ENCODE results near the gene PRPS2. TPM values are rescaled to one million over a fixed set of nuclear protein-coding genes. Genes with fewer than 3 reads are reported as not detected.

The PRPS2 gene
- total RNA-seq, 1 experiment from 2014 or later = 73.9 TPM

DNA sequence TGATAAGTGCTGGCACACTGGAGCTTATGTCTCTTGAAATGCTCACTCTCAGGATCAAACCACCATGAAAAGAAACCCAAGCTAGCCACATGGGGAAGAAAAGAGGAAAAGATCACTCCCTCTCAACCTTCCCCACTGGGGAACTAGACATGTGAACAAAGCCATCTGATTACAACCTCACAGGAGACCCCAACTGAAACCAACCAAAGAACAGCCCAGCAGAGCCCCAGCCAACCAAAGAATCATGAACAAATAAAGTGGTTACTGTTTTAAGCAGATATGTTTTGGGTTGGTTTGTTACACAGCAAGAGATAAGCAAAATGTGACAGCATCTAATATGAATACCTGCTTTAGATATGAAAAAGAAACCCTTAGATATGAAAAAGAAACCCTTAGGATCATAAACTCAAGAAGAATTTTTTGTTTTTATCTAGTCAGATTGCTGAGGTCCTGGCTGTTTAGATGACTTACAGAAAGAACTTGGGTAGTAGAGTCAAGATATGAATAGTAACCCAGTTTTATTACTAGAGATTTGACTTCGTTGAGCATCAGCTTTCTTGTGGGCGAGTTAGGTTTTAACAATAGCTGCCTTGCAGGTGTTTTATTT lies 52.0 kb downstream of the PRPS2 start:
- intact Hi-C loops (cut with micrococcal nuclease) = no loop called here
- BruUV-seq (replicated peaks) = no TSS peak

DNA sequence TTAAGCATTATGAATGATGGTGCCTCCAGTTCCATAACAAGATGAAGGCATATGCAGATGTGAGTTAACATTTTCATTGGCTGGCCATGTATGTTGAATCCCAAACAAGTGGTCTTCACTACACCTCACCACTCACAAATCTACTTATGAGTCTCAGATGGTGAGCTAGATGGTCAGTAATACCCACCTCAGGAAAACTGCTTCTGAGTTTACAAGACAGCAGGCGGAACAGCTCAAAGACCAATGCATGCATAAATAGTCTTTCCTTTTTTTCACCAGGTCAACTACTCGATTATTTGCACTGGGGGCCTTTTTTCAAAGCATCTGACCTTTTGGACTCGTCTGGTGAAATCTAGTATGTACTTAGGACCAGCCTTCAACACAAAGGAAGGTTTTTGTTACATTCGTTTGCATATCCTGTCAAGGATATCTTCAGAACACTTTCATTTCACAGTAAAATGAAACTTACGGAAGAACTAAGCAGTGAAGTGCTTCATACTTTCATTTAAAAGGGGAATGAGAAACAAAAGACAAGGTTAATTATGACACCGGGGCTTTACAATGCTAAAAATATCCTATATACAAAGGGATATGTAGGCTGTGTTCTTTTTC lies 52.6 kb downstream of the PRPS2 start:
- H3F3A ChIP-seq (ENCODE audit: low read length, unreplicated experiment) = no peaks in the 10 kb centered on the region
- DNase-seq (no peak), ATAC-seq (no peak)
- H3K4me3 ChIP-seq (ENCODE audit: low read length) = no peak overlapping the region
- no peaks in the 10 kb centered on the region for H3K27me3 ChIP-seq (ENCODE audit: low read length)
- CTCF ChIA-PET = no interaction called here
- no peaks in the 10 kb centered on the region for H3K79me2 ChIP-seq (ENCODE audit: low read length)
- H2AFZ ChIP-seq (ENCODE audit: low read length) = no peak overlapping the region
- H3K4me2 ChIP-seq (ENCODE audit: low read length) = no peak overlapping the region
- POLR2A ChIA-PET (ENCODE audit: unreplicated experiment) = no interaction called here
- no TSS peak for BruUV-seq (replicated peaks)
- no peak overlapping the region for H3K9ac ChIP-seq (ENCODE audit: low read length)
- H3K4me1 ChIP-seq (ENCODE audit: insufficient read depth, low read length) = peaks cover 5% of the 10 kb centered on the region
- H3K27ac ChIP-seq (ENCODE audit: low read length) = no peak overlapping the region
- TF ChIP-seq EZH2phosphoT487 (IDR thresholded peaks at IDR 0.05; ENCODE audit: borderline replicate concordance, low read length) (no peak), EZH2 (IDR thresholded peaks at IDR 0.05; ENCODE audit: low read length, unreplicated experiment) (no peak)
- TF ChIP-seq, protein P1, sequence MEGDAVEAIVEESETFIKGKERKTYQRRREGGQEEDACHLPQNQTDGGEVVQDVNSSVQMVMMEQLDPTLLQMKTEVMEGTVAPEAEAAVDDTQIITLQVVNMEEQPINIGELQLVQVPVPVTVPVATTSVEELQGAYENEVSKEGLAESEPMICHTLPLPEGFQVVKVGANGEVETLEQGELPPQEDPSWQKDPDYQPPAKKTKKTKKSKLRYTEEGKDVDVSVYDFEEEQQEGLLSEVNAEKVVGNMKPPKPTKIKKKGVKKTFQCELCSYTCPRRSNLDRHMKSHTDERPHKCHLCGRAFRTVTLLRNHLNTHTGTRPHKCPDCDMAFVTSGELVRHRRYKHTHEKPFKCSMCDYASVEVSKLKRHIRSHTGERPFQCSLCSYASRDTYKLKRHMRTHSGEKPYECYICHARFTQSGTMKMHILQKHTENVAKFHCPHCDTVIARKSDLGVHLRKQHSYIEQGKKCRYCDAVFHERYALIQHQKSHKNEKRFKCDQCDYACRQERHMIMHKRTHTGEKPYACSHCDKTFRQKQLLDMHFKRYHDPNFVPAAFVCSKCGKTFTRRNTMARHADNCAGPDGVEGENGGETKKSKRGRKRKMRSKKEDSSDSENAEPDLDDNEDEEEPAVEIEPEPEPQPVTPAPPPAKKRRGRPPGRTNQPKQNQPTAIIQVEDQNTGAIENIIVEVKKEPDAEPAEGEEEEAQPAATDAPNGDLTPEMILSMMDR (conservative IDR thresholded peaks at IDR 0.05; ENCODE audit: low read depth, low read length) = no peak
- H3K9me3 ChIP-seq (ENCODE audit: low read length) = no peaks in the 10 kb centered on the region
- H4K20me1 ChIP-seq (ENCODE audit: low read length) = no peaks in the 10 kb centered on the region
- no peaks in the 10 kb centered on the region for H3K9me2 ChIP-seq (replicated peaks; ENCODE audit: low read length)
- no peaks in the 10 kb centered on the region for H3K36me3 ChIP-seq (ENCODE audit: low read depth, low read length)
- intact Hi-C loops (cut with micrococcal nuclease) = no loop called here

More for the DNA sequence above, 52.0 kb downstream of the PRPS2 start:
- H3K36me3 ChIP-seq (ENCODE audit: low read depth, low read length) = no peaks in the 10 kb centered on the region
- peaks cover 1% of the 10 kb centered on the region for H3K4me1 ChIP-seq (ENCODE audit: insufficient read depth, low read length)
- H3K27me3 ChIP-seq (ENCODE audit: low read length) = no peaks in the 10 kb centered on the region
- H3K79me2 ChIP-seq (ENCODE audit: low read length) = no peaks in the 10 kb centered on the region
- CTCF ChIA-PET = no interaction called here
- POLR2A ChIA-PET (ENCODE audit: unreplicated experiment) = no interaction called here
- H3K4me3 ChIP-seq (ENCODE audit: low read length) = no peak overlapping the region
- ATAC-seq = no peak
- no peaks in the 10 kb centered on the region for H3K9me3 ChIP-seq (ENCODE audit: low read length)
- no peaks in the 10 kb centered on the region for H4K20me1 ChIP-seq (ENCODE audit: low read length)
- no peak overlapping the region for H3K9ac ChIP-seq (ENCODE audit: low read length)
- DNase-seq = no peak
- TF ChIP-seq, protein P1 (conservative IDR thresholded peaks at IDR 0.05; ENCODE audit: low read depth, low read length) = no peak
- TF ChIP-seq EZH2 (IDR thresholded peaks at IDR 0.05; ENCODE audit: low read length, unreplicated experiment) (no peak), EZH2phosphoT487 (IDR thresholded peaks at IDR 0.05; ENCODE audit: borderline replicate concordance, low read length) (no peak)
- H2AFZ ChIP-seq (ENCODE audit: low read length) = no peak overlapping the region
- no peaks in the 10 kb centered on the region for H3K9me2 ChIP-seq (replicated peaks; ENCODE audit: low read length)
- no peak overlapping the region for H3K4me2 ChIP-seq (ENCODE audit: low read length)
- no peak overlapping the region for H3K27ac ChIP-seq (ENCODE audit: low read length)
- H3F3A ChIP-seq (ENCODE audit: low read length, unreplicated experiment) = no peaks in the 10 kb centered on the region

DNA sequence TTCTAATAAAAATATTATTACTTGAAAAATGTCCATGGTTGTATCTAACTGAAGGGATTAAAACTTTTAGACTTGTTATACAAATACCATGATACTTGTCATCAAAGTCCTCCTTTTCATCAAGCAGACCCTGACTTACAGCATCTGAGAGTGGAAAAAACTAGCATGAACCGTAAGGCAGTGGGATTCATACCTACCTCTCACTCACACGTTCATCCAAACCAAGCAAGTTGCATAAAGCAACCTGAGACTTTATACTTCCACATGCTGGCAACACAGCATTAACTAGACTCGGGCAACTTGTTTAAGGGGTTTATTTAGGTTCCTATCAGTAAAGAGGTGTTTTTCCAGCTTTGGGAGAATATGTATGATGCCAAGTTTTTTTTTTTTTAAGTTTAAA lies 53.1 kb downstream of the PRPS2 start:
- no peak overlapping the region for H3K9ac ChIP-seq (ENCODE audit: low read length)
- DNase-seq (no peak), ATAC-seq (no peak)
- no peaks in the 10 kb centered on the region for H3K9me2 ChIP-seq (replicated peaks; ENCODE audit: low read length)
- TF ChIP-seq, protein P1 (conservative IDR thresholded peaks at IDR 0.05; ENCODE audit: low read depth, low read length) = no peak
- no peak for TF ChIP-seq EZH2phosphoT487 (IDR thresholded peaks at IDR 0.05; ENCODE audit: borderline replicate concordance, low read length)
- no peak for TF ChIP-seq EZH2 (IDR thresholded peaks at IDR 0.05; ENCODE audit: low read length, unreplicated experiment)
- no peak overlapping the region for H2AFZ ChIP-seq (ENCODE audit: low read length)
- no peaks in the 10 kb centered on the region for H3K9me3 ChIP-seq (ENCODE audit: low read length)
- ChIA-PET POLR2A (ENCODE audit: unreplicated experiment) (no interaction called here), CTCF (no interaction called here)
- H3K4me3 ChIP-seq (ENCODE audit: low read length) = no peak overlapping the region
- H4K20me1 ChIP-seq (ENCODE audit: low read length) = no peaks in the 10 kb centered on the region
- intact Hi-C loops (cut with micrococcal nuclease) = no loop called here
- no peak overlapping the region for H3K27ac ChIP-seq (ENCODE audit: low read length)
- no peaks in the 10 kb centered on the region for H3K36me3 ChIP-seq (ENCODE audit: low read depth, low read length)
- no TSS peak for BruUV-seq (replicated peaks)
- no peak overlapping the region for H3K4me2 ChIP-seq (ENCODE audit: low read length)
- H3K4me1 ChIP-seq (ENCODE audit: insufficient read depth, low read length) = peaks cover 5% of the 10 kb centered on the region
- H3F3A ChIP-seq (ENCODE audit: low read length, unreplicated experiment) = no peaks in the 10 kb centered on the region
- H3K79me2 ChIP-seq (ENCODE audit: low read length) = no peaks in the 10 kb centered on the region
- H3K27me3 ChIP-seq (ENCODE audit: low read length) = no peaks in the 10 kb centered on the region

All from PC-3 (cell line).